Adrenal gland (tissue), 5 donors: ENCODE data around the gene IKZF5.

ENCODE experiments used
- POLR2A ChIP-seq, 2 donors: fragments of 450-650 bp; IDR thresholded peaks; one replicate each; pipeline ENCODE4 v1.6.1; 2017; ENCODE audit warnings: antibody characterized with exemption in 2 of 2, mild to moderate bottlenecking in 2 of 2, moderate library complexity in 1 of 2
- TF ChIP-seq, protein P1 (sequence below), 6 experiments: fragments of 450-650 bp in 4 of 6; fragments of 200-600 bp in 2 of 6; sonication (generic) in 1 of 6; IDR thresholded peaks; 1 replicate in 5 of 6; 2 replicates in 1 of 6; pipeline versions ENCODE4 v1.5.1 to v1.8.0; 2016 to 2021; ENCODE audit warnings: antibody characterized with exemption in 6 of 6, mild to moderate bottlenecking in 2 of 6, moderate library complexity in 1 of 6
- donor health status: DM: no; HTN: no; CAD: no.

DNA sequence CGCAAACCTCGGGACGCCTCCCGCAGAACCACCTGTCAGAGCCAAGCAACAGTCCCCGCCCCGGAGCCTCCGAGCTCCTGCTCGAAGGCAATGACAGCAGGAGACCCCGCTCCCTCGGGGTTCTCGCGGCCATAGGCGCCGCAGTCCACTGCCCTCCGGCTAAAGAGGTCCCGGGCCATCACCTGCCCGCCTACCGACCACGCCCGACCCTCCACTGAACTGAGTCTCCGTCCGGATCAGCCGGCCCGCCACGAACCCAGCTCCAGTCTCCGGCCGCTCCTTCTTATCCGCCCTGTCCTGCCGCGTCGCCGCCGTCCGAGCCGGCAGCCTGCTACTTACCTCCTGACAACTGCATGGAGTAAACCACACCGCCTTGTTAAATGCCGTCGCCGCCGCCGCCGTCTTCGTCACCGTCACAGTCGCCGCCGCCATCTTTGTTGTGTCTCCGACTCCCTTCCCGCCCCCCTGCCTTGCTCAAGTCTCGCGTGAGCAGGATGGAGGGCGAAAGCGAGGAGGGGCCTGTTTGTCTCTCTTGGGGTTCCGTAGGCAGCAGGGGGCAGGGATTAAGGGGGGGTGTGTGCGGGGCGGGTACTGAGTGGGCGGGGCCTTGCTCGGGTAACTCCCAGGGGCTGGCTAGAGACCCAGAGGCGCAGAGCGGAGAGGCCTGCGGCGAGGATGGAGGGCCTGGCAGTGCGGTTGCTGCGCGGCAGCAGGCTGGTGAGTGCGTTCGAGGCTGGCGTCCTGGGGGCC, at the start of gene IKZF5, which contains the start of gene ACADSB:
- TF ChIP-seq, protein P1, sequence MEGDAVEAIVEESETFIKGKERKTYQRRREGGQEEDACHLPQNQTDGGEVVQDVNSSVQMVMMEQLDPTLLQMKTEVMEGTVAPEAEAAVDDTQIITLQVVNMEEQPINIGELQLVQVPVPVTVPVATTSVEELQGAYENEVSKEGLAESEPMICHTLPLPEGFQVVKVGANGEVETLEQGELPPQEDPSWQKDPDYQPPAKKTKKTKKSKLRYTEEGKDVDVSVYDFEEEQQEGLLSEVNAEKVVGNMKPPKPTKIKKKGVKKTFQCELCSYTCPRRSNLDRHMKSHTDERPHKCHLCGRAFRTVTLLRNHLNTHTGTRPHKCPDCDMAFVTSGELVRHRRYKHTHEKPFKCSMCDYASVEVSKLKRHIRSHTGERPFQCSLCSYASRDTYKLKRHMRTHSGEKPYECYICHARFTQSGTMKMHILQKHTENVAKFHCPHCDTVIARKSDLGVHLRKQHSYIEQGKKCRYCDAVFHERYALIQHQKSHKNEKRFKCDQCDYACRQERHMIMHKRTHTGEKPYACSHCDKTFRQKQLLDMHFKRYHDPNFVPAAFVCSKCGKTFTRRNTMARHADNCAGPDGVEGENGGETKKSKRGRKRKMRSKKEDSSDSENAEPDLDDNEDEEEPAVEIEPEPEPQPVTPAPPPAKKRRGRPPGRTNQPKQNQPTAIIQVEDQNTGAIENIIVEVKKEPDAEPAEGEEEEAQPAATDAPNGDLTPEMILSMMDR (IDR thresholded peaks at IDR 0.05), result no peak
- TF ChIP-seq POLR2A (IDR thresholded peaks at IDR 0.05), result peak; percentile 89 to 96
